ENCODE measurements around the gene GNB3.

GNB3 gene

GRCh38 chr12:6817662-6818157, 23.0 kb upstream of the GNB3 start:
- H3K36me3 ChIP-seq (ENCODE audit: insufficient read depth, low read depth, low read length): no peaks in the 10 kb centered on the region
- peaks cover 22% of the 10 kb centered on the region for H3K4me1 ChIP-seq (ENCODE audit: insufficient read depth, low read length)
- H3K27me3 ChIP-seq (ENCODE audit: insufficient read depth, low read length): peaks cover 23% of the 10 kb centered on the region
- no peaks in the 10 kb centered on the region for H3K9me3 ChIP-seq (ENCODE audit: insufficient read depth, low read depth, low read length)
- H3K27ac ChIP-seq (ENCODE audit: low read length): no peak overlapping the region
- no peak overlapping the region for H3K9ac ChIP-seq (ENCODE audit: low read depth, low read length)
- H3K4me3 ChIP-seq (ENCODE audit: low read length): no peak overlapping the region; the same call in 1 of the 2 replicates

DNA sequence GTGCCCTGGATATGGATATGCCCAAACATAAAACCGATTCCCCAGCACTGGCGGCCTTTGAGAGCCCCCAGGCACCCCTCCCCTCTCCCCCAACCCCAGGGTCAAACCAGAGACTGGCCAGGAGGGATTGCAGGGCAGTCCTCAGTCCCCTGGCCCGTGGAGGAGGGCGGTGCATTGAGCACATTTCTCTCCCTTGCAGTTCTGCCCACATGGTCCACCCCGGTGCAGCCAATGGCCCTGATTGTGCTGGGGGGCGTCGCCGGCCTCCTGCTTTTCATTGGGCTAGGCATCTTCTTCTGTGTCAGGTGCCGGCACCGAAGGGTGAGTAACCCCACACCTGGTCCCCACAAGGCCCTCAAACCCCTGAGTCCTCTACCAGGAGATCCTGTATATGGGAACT, 22.5 kb upstream of the GNB3 start:
- Histone ChIP-seq H3K36me3 (ENCODE audit: insufficient read depth, low read depth, low read length) (no peaks in the 10 kb centered on the region), H3K4me3 (ENCODE audit: low read length) (peak overlapping the region; percentile 53; the same call in 1 of the 2 replicates), H3K27ac (ENCODE audit: low read length) (no peak overlapping the region), H3K9me3 (ENCODE audit: insufficient read depth, low read depth, low read length) (no peaks in the 10 kb centered on the region), H3K4me1 (ENCODE audit: insufficient read depth, low read length) (peaks cover 27% of the 10 kb centered on the region), H3K27me3 (ENCODE audit: insufficient read depth, low read length) (peaks cover 29% of the 10 kb centered on the region), H3K9ac (ENCODE audit: low read depth, low read length) (peak overlapping the region; percentile 63; the same call in 1 of the 2 replicates)

GRCh38 chr12:6818645-6819044, 22.1 kb upstream of the GNB3 start:
- Histone ChIP-seq H3K36me3 (ENCODE audit: insufficient read depth, low read depth, low read length) (no peaks in the 10 kb centered on the region), H3K27ac (ENCODE audit: low read length) (no peak overlapping the region), H3K27me3 (ENCODE audit: insufficient read depth, low read length) (peaks cover 33% of the 10 kb centered on the region), H3K9ac (ENCODE audit: low read depth, low read length) (peak overlapping the region; percentile 63; the same call in 1 of the 2 replicates), H3K4me3 (ENCODE audit: low read length) (peak overlapping the region; percentile 53; the same call in 1 of the 2 replicates), H3K9me3 (ENCODE audit: insufficient read depth, low read depth, low read length) (no peaks in the 10 kb centered on the region), H3K4me1 (ENCODE audit: insufficient read depth, low read length) (peaks cover 27% of the 10 kb centered on the region)

DNA sequence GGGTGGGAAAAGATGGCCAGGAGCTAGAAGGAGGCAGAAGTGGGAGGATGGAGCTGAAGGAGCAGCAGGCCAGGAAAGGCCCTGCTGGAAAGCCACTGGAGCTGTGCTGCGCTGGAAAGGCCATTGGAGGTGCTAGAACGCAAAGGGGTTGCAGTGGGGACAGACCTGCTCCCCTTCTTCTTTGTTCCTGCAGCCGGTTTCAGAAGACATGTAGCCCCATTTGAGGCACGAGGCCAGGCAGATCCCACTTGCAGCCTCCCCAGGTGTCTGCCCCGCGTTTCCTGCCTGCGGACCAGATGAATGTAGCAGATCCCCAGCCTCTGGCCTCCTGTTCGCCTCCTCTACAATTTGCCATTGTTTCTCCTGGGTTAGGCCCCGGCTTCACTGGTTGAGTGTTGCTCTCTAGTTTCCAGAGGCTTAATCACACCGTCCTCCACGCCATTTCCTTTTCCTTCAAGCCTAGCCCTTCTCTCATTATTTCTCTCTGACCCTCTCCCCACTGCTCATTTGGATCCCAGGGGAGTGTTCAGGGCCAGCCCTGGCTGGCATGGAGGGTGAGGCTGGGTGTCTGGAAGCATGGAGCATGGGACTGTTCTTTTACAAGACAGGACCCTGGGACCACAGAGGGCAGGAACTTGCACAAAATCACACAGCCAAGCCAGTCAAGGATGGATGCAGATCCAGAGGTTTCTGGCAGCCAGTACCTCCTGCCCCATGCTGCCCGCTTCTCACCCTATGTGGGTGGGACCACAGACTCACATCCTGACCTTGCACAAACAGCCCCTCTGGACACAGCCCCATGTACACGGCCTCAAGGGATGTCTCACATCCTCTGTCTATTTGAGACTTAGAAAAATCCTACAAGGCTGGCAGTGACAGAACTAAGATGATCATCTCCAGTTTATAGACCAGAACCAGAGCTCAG, 21.4 kb upstream of the GNB3 start:
- Histone ChIP-seq H3K9me3 (ENCODE audit: insufficient read depth, low read depth, low read length) (no peaks in the 10 kb centered on the region), H3K9ac (ENCODE audit: low read depth, low read length) (peak overlapping the region; percentile 1; the same call in 1 of the 2 replicates), H3K4me3 (ENCODE audit: low read length) (peak overlapping the region; percentile 36; the same call in 1 of the 2 replicates), H3K36me3 (ENCODE audit: insufficient read depth, low read depth, low read length) (no peaks in the 10 kb centered on the region), H3K4me1 (ENCODE audit: insufficient read depth, low read length) (peaks cover 27% of the 10 kb centered on the region), H3K27ac (ENCODE audit: low read length) (no peak overlapping the region), H3K27me3 (ENCODE audit: insufficient read depth, low read length) (peaks cover 38% of the 10 kb centered on the region)

GRCh38 chr12:6820166-6820565, 20.6 kb upstream of the GNB3 start:
- H3K9me3 ChIP-seq (ENCODE audit: insufficient read depth, low read depth, low read length): no peaks in the 10 kb centered on the region
- no peak overlapping the region for H3K9ac ChIP-seq (ENCODE audit: low read depth, low read length)
- no peaks in the 10 kb centered on the region for H3K36me3 ChIP-seq (ENCODE audit: insufficient read depth, low read depth, low read length)
- H3K27ac ChIP-seq (ENCODE audit: low read length): no peak overlapping the region
- H3K4me3 ChIP-seq (ENCODE audit: low read length): no peak overlapping the region
- H3K27me3 ChIP-seq (ENCODE audit: insufficient read depth, low read length): peaks cover 41% of the 10 kb centered on the region
- H3K4me1 ChIP-seq (ENCODE audit: insufficient read depth, low read length): peaks cover 27% of the 10 kb centered on the region

DNA sequence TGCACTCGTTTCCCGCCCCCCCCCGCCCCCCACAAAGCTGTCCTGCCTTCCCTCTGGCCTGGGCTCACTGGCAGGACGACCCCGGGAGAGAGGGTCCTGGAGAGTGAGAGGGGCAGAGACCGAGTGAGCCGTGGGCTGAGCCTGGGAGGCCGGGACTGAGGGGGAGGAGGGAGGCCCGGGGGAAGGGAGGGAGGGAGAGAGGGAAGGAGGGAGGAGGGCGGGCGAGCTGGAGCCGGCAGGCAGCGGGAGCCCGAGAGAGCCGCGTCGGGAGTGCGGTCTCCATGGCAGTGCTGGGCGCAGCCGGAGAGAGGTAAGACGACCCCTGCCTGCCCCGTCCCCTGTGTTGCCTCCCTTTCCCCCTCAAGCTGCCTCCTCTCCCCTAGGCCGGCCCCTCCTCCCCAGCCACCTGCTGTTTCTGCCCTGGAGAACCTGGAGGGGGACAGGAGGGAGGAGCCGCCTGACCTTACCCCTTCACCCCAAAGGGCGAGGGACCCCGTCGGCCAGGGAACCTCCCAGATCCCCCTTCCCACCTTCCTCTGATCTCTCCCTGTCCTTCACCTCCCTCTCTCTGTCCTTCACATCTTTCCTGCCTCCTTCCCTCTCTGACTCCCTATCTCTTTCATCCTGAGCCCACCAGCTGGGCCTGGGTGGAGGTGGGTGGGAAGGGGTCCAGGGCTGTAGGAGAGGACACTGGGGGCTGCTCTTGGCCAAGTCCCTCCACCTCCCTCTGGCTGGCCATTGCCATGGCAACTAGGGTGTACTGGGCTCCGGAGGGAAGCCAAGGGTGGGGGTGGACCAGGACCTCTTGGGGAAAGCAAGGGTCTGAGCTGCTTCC, 18.9 kb upstream of the GNB3 start, which contains the start of gene GPR162:
TSS of gene GPR162 (plus strand) at position 231 of the 835 bp plus-strand sequence. CDS start 2,078 bp downstream, outside the sequence.
- peak within 1 kb of the TSS; percentile 53 for H3K27ac ChIP-seq (ENCODE audit: low read length)
- H3K9me3 ChIP-seq (ENCODE audit: insufficient read depth, low read depth, low read length): no peaks in the 10 kb centered on the region
- peaks cover 47% of the 10 kb centered on the region for H3K27me3 ChIP-seq (ENCODE audit: insufficient read depth, low read length)
- peak within 1 kb of the TSS; percentile 79 for H3K4me3 ChIP-seq (ENCODE audit: low read length)
- no peaks in the 10 kb centered on the region for H3K36me3 ChIP-seq (ENCODE audit: insufficient read depth, low read depth, low read length)
- H3K4me1 ChIP-seq (ENCODE audit: insufficient read depth, low read length): peaks cover 30% of the 10 kb centered on the region
- H3K9ac ChIP-seq (ENCODE audit: low read depth, low read length): peak within 1 kb of the TSS; percentile 73

GRCh38 chr12:6822426-6823135, 18.1 kb upstream of the GNB3 start:
- Histone ChIP-seq H3K9me3 (ENCODE audit: insufficient read depth, low read depth, low read length) (no peaks in the 10 kb centered on the region), H3K4me1 (ENCODE audit: insufficient read depth, low read length) (peaks cover 34% of the 10 kb centered on the region), H3K27me3 (ENCODE audit: insufficient read depth, low read length) (peaks cover 47% of the 10 kb centered on the region), H3K4me3 (ENCODE audit: low read length) (peak overlapping the region; percentile 79), H3K9ac (ENCODE audit: low read depth, low read length) (peak overlapping the region; percentile 73; the same call in 1 of the 2 replicates), H3K27ac (ENCODE audit: low read length) (no peak overlapping the region), H3K36me3 (ENCODE audit: insufficient read depth, low read depth, low read length) (no peaks in the 10 kb centered on the region)

DNA sequence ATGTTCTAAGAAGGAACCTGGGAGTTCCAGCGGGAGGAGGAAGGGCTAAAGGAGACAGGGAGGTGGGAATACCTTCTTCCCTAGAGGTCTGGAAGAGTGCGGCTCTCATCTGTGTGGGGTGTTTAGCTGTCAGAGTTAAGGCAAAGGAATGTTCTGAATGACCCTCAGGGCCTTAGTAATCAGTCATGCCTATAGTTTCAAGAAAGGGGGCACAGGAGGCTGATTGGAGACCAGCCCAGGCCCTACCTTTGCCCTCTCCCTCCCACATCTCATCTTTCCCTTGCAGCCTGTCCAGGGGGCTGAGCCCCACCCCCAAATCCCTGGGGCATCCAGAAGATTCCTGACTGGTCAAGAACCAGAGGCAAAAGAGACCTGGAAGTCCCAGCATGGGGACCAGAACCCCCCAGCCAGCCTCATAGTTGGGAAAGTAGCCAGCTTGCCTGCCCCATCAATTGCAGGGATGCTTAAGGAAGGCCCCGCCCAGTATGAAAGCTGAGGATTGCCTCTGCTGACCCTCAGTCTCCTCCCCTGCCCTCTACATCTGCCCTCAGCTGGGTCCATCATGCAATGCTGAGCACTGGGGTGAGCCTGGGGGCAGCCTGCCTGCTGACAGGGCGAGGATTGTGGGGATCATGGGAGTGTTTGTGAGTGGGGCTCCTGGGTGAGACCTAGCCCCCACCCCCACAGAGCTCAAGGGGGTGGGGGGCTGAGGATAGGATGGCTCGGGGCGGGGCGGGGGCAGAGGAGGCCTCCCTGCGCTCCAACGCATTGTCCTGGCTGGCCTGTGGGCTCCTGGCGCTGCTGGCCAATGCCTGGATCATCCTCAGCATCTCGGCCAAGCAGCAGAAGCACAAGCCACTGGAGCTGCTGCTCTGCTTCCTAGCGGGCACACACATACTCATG, 17.3 kb upstream of the GNB3 start:
- H3K4me1 ChIP-seq (ENCODE audit: insufficient read depth, low read length): peaks cover 34% of the 10 kb centered on the region
- no peak overlapping the region for H3K9ac ChIP-seq (ENCODE audit: low read depth, low read length)
- no peak overlapping the region for H3K27ac ChIP-seq (ENCODE audit: low read length)
- no peaks in the 10 kb centered on the region for H3K36me3 ChIP-seq (ENCODE audit: insufficient read depth, low read depth, low read length)
- H3K4me3 ChIP-seq (ENCODE audit: low read length): no peak overlapping the region
- H3K27me3 ChIP-seq (ENCODE audit: insufficient read depth, low read length): peaks cover 47% of the 10 kb centered on the region
- H3K9me3 ChIP-seq (ENCODE audit: insufficient read depth, low read depth, low read length): no peaks in the 10 kb centered on the region

DNA sequence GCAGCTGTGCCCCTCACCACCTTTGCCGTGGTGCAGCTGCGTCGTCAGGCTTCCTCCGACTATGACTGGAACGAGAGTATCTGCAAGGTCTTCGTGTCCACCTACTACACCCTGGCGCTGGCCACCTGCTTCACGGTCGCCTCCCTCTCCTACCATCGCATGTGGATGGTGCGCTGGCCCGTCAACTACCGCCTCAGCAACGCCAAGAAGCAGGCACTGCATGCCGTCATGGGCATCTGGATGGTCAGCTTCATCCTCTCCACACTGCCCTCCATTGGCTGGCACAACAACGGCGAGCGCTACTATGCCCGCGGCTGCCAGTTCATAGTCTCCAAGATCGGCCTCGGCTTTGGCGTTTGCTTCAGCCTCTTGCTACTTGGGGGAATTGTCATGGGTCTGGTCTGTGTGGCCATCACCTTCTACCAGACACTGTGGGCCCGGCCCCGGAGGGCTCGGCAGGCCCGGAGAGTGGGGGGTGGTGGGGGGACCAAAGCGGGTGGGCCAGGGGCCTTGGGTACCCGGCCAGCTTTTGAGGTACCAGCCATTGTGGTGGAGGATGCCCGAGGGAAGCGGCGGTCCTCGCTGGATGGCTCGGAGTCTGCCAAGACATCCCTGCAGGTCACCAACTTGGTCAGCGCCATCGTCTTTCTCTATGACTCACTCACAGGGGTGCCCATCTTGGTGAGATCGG, 16.5 kb upstream of the GNB3 start:
- H3K27me3 ChIP-seq (ENCODE audit: insufficient read depth, low read length): peaks cover 47% of the 10 kb centered on the region
- peaks cover 31% of the 10 kb centered on the region for H3K4me1 ChIP-seq (ENCODE audit: insufficient read depth, low read length)
- no peak overlapping the region for H3K27ac ChIP-seq (ENCODE audit: low read length)
- no peaks in the 10 kb centered on the region for H3K36me3 ChIP-seq (ENCODE audit: insufficient read depth, low read depth, low read length)
- H3K9me3 ChIP-seq (ENCODE audit: insufficient read depth, low read depth, low read length): no peaks in the 10 kb centered on the region
- H3K9ac ChIP-seq (ENCODE audit: low read depth, low read length): no peak overlapping the region
- H3K4me3 ChIP-seq (ENCODE audit: low read length): no peak overlapping the region

DNA sequence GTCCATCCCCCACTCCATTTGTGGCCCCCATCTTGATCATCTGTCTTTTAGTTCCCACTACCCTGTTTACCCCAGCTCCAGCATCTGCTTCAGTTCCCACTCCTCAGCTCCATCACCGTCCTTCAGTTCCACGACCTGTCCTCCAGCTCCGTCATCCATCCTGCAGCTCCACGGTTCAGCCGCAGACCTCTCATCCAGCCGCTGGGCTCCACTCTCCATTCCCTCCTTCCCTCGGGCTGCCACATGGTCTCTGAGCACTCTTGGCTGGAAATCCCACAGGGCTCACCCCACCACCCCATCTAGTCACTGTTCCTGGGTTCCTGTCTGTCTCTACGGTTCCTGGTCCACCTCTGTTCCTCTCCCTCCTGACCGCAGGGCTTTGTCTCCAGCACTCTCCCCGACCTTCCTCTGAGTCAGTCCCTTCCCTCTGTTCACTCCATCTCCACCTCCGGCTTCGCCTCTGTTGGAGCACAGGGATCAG, 15.8 kb upstream of the GNB3 start:
- Histone ChIP-seq H3K4me1 (ENCODE audit: insufficient read depth, low read length) (peaks cover 29% of the 10 kb centered on the region), H3K9ac (ENCODE audit: low read depth, low read length) (no peak overlapping the region), H3K36me3 (ENCODE audit: insufficient read depth, low read depth, low read length) (0 out of 2 replicates have a peak, but pooled peaks cover under 1% of the 10 kb centered on the region), H3K27ac (ENCODE audit: low read length) (no peak overlapping the region), H3K27me3 (ENCODE audit: insufficient read depth, low read length) (peaks cover 40% of the 10 kb centered on the region), H3K4me3 (ENCODE audit: low read length) (peak overlapping the region; percentile 54; the same call in 1 of the 2 replicates), H3K9me3 (ENCODE audit: insufficient read depth, low read depth, low read length) (no peaks in the 10 kb centered on the region)
